Cardiac muscle cell (in vitro differentiated cells and primary cell): ENCODE data around the gene VSIG10L2. TPM values are rescaled to one million over a fixed set of nuclear protein-coding genes. Genes with fewer than 3 reads are reported as not detected.

Source experiments
- DNase-seq, 2 donors: peaks; one replicate each; pipeline versions ENCODE4 v3.0.0 to v3.0.0-alpha.2; 2010 to 2017; ENCODE audit warnings: low read depth in 1 of 2, low spot score in 1 of 2
- H3K27ac ChIP-seq: fragments of 200-600 bp; sonication (generic); 2 replicates; pipeline ENCODE4 v1.5.1; 2016
- H3K27me3 ChIP-seq: fragments of 200-600 bp; sonication (generic); 2 replicates; pipeline ENCODE4 v1.6.0; 2016; ENCODE audit warnings: control low read depth
- H3K36me3 ChIP-seq: fragments of 200-600 bp; sonication (generic); 2 replicates; pipeline ENCODE4 v1.5.1; 2016; ENCODE audit warnings: control low read depth
- H3K4me1 ChIP-seq: fragments of 200-600 bp; sonication (generic); 2 replicates; pipeline ENCODE4 v1.8.1; 2017; ENCODE audit warnings: low read depth, mild to moderate bottlenecking, mixed run types
- H3K4me3 ChIP-seq: fragments of 200-600 bp; sonication (generic); 2 replicates; pipeline ENCODE4 v1.5.1; 2016; ENCODE audit warnings: mild to moderate bottlenecking
- H3K9me3 ChIP-seq: fragments of 200-600 bp; sonication (generic); 2 replicates; pipeline ENCODE4 v1.5.1; 2017; ENCODE audit warnings: low read depth, mild to moderate bottlenecking, control low read depth
- CTCF ChIP-seq: IDR thresholded peaks from 2 replicates; pipeline ENCODE4 v1.5.1; 2012; ENCODE audit warnings: low read depth, mild to moderate bottlenecking, low read length
- polyA plus RNA-seq: library from polyadenylated mRNA; unstranded; fragments of >200 nt; fragmentation: Nextera tagmentation; extraction: Ambion mirVana; gene quantifications from 2 replicates; pipeline ENCODE4 v1.2.1, GENCODE V29; 2016
- total RNA-seq: library from RNA; depleted of rRNA; stranded (reverse); fragments of >200 nt; gene quantifications from 2 replicates; pipeline ENCODE4 v1.2.3, GENCODE V29; 2016

VSIG10L2 gene
- total and polyA plus RNA-seq, 2 experiments from 2014 or later, result not detected

- no peak for DNase-seq
- no peak for TF ChIP-seq CTCF
- Histone ChIP-seq H3K27me3 (no peaks in the 10 kb centered on the region), H3K4me3 (no peak overlapping the region), H3K4me1 (no peaks in the 10 kb centered on the region), H3K9me3 (no peaks in the 10 kb centered on the region), H3K27ac (no peak overlapping the region), H3K36me3 (no peaks in the 10 kb centered on the region)
Observed at GRCh38 chr11:125918140-125918840, 27.6 kb upstream of the VSIG10L2 start.

GRCh38 chr11:125921042-125921441, 24.8 kb upstream of the VSIG10L2 start:
- Histone ChIP-seq H3K4me1 (no peaks in the 10 kb centered on the region), H3K4me3 (no peak overlapping the region), H3K9me3 (no peaks in the 10 kb centered on the region), H3K36me3 (no peaks in the 10 kb centered on the region), H3K27me3 (no peaks in the 10 kb centered on the region), H3K27ac (no peak overlapping the region)
- no peak for TF ChIP-seq CTCF
- DNase-seq, result no peak

GRCh38 chr11:125922156-125922555, 23.7 kb upstream of the VSIG10L2 start:
- Histone ChIP-seq H3K27ac (no peak overlapping the region), H3K27me3 (no peaks in the 10 kb centered on the region), H3K4me1 (no peaks in the 10 kb centered on the region), H3K36me3 (no peaks in the 10 kb centered on the region), H3K4me3 (no peak overlapping the region), H3K9me3 (no peaks in the 10 kb centered on the region)
- no peak for DNase-seq
- TF ChIP-seq CTCF, result no peak

- Histone ChIP-seq H3K27ac (no peak overlapping the region), H3K4me3 (no peak overlapping the region), H3K36me3 (no peaks in the 10 kb centered on the region), H3K27me3 (no peaks in the 10 kb centered on the region), H3K9me3 (no peaks in the 10 kb centered on the region), H3K4me1 (no peaks in the 10 kb centered on the region)
- TF ChIP-seq CTCF, result peak; percentile 92
- peak; percentile 80 to 81 for DNase-seq
Observed at GRCh38 chr11:125923012-125923579, 22.7 kb upstream of the VSIG10L2 start.

- TF ChIP-seq CTCF, result no peak
- Histone ChIP-seq H3K4me1 (no peaks in the 10 kb centered on the region), H3K9me3 (no peaks in the 10 kb centered on the region), H3K27me3 (no peaks in the 10 kb centered on the region), H3K27ac (no peak overlapping the region), H3K4me3 (no peak overlapping the region), H3K36me3 (no peaks in the 10 kb centered on the region)
- DNase-seq, result no peak
Observed at GRCh38 chr11:125923633-125924032, 22.2 kb upstream of the VSIG10L2 start.
